Neural cell (in vitro differentiated cells): ENCODE results near the gene GPR21. TPM values are rescaled to one million over a fixed set of nuclear protein-coding genes. Genes with fewer than 3 reads are reported as not detected.

Experiments used
- H2AFZ ChIP-seq: fragments of 200-600, 300-800 bp; sonication (generic), shearing (Covaris generic); 2 replicates; pipeline ENCODE4 v1.6.0; 2014; ENCODE audit warnings: low read depth, mild to moderate bottlenecking, antibody characterized with exemption, low read length, moderate library complexity
- H3F3A ChIP-seq: fragments of 200-600 bp; shearing (Covaris generic); 2 replicates; pipeline ENCODE4 v1.6.1; 2016; ENCODE audit warnings: mild to moderate bottlenecking, moderate library complexity, mixed read lengths, antibody characterized with exemption, low read length; ENCODE audit not compliant: insufficient read depth, poor library complexity, severe bottlenecking
- H3K27ac ChIP-seq: fragments of 200-600, 300-800 bp; sonication (generic), shearing (Covaris generic); 2 replicates; pipeline ENCODE4 v1.5.1; 2014; ENCODE audit warnings: mild to moderate bottlenecking, low read length, moderate library complexity
- H3K27me3 ChIP-seq: fragments of 300-800, 200-600 bp; sonication (generic), shearing (Covaris generic); 2 replicates; pipeline ENCODE4 v1.6.0; 2014; ENCODE audit warnings: mild to moderate bottlenecking, low read depth, low read length, moderate library complexity; ENCODE audit not compliant: insufficient read depth
- H3K36me3 ChIP-seq: fragments of 300-800, 200-600 bp; sonication (generic), shearing (Covaris generic); 2 replicates; pipeline ENCODE4 v1.5.1; 2014; ENCODE audit warnings: mild to moderate bottlenecking, antibody characterized with exemption, low read length, moderate library complexity; ENCODE audit not compliant: insufficient read depth
- H3K4me2 ChIP-seq: fragments of 300-800, 200-600 bp; sonication (generic), shearing (Covaris generic); 2 replicates; pipeline ENCODE4 v1.6.0; 2014; ENCODE audit warnings: mild to moderate bottlenecking, low read length
- H3K4me3 ChIP-seq: fragments of 300-800, 200-600 bp; sonication (generic), shearing (Covaris generic); 2 replicates; pipeline ENCODE4 v1.5.1; 2014; ENCODE audit warnings: mild to moderate bottlenecking, low read length, moderate library complexity
- H3K79me2 ChIP-seq: fragments of 200-600 bp; shearing (Covaris generic); replicated peaks from 2 replicates; pipeline ENCODE4 v1.6.0; 2014; ENCODE audit warnings: mild to moderate bottlenecking, low read length, moderate library complexity; ENCODE audit not compliant: insufficient read depth
- H3K9ac ChIP-seq: fragments of 300-800, 200-600 bp; sonication (generic), shearing (Covaris generic); 2 replicates; pipeline ENCODE4 v1.6.1; 2016; ENCODE audit warnings: mild to moderate bottlenecking, low read length, mixed read lengths
- H3K9me2 ChIP-seq: fragments of 200-600 bp; shearing (Covaris generic); 2 replicates; pipeline ENCODE4 v1.6.1; 2016; ENCODE audit warnings: mild to moderate bottlenecking, low read length, mixed read lengths; ENCODE audit not compliant: insufficient read depth
- H3K9me3 ChIP-seq: fragments of 200-600, 300-800 bp; sonication (generic), shearing (Covaris generic); 2 replicates; pipeline ENCODE4 v1.6.1; 2016; ENCODE audit warnings: mild to moderate bottlenecking, mixed run types, low read length, moderate library complexity, mixed read lengths
- H4K20me1 ChIP-seq: fragments of 200-600 bp; shearing (Covaris generic); 2 replicates; pipeline ENCODE4 v1.6.1; 2016; ENCODE audit warnings: mild to moderate bottlenecking, mixed run types; ENCODE audit not compliant: insufficient read depth
- CTCF ChIP-seq: fragments of 450-650 bp; IDR thresholded peaks from 2 replicates; pipeline ENCODE4 v1.5.1; 2014; ENCODE audit warnings: antibody characterized with exemption, mild to moderate bottlenecking, moderate library complexity; ENCODE audit not compliant: poor library complexity, severe bottlenecking
- EP300 ChIP-seq: fragments of 450-650 bp; conservative IDR thresholded peaks from 2 replicates; pipeline ENCODE4 v1.6.1; 2014; ENCODE audit warnings: antibody characterized with exemption, mild to moderate bottlenecking, moderate library complexity; ENCODE audit not compliant: poor library complexity, severe bottlenecking
- EZH2 ChIP-seq: fragments of 200-600, 300-800 bp; shearing (Covaris generic), sonication (generic); IDR thresholded peaks from 2 replicates; pipeline ENCODE4 v1.6.1; 2014; ENCODE audit warnings: antibody characterized with exemption, low read length, borderline replicate concordance, mild to moderate bottlenecking; ENCODE audit not compliant: insufficient read depth, poor library complexity, severe bottlenecking
- MXI1 ChIP-seq: fragments of 450-650 bp; conservative IDR thresholded peaks from 2 replicates; pipeline ENCODE4 v1.6.1; 2014; ENCODE audit warnings: antibody characterized with exemption, mild to moderate bottlenecking; ENCODE audit not compliant: poor library complexity, severe bottlenecking
- POLR2AphosphoS5 ChIP-seq: IDR thresholded peaks from 2 replicates; pipeline ENCODE4 v1.6.1; 2012
- RAD21 ChIP-seq: fragments of 450-650 bp; conservative IDR thresholded peaks from 2 replicates; pipeline ENCODE4 v1.6.1; 2014; ENCODE audit warnings: antibody characterized with exemption, mild to moderate bottlenecking, moderate library complexity
- SMC3 ChIP-seq: fragments of 450-650 bp; conservative IDR thresholded peaks from 2 replicates; pipeline ENCODE4 v1.6.1; 2014; ENCODE audit warnings: antibody characterized with exemption, mild to moderate bottlenecking, moderate library complexity; ENCODE audit not compliant: poor library complexity
- TAF1 ChIP-seq: IDR thresholded peaks from 2 replicates; pipeline ENCODE4 v1.6.1; 2012; ENCODE audit warnings: low read depth
- polyA plus RNA-seq: library from polyadenylated mRNA; depleted of rRNA; stranded (reverse); fragments of >200 nt; gene quantifications from 2 replicates; pipeline ENCODE4 v1.2.3, GENCODE V29; 2014
- TF ChIP-seq, protein P1 (sequence below): IDR thresholded peaks from 2 replicates; pipeline ENCODE4 v1.6.1; 2012; ENCODE audit warnings: borderline replicate concordance

The GPR21 gene
- polyA plus RNA-seq, 1 donor from 2014 or later, result 2.2 TPM

- no peak overlapping the region for H3K4me2 ChIP-seq
- H3K27ac ChIP-seq, result no peak overlapping the region
- H3F3A ChIP-seq, result peaks cover 2% of the 10 kb centered on the region
- TF ChIP-seq CTCF (no peak), RAD21 (no peak), EP300 (no peak), SMC3 (no peak), TAF1 (no peak), EZH2 (no peak), POLR2AphosphoS5 (no peak), MXI1 (no peak)
- TF ChIP-seq, protein P1, sequence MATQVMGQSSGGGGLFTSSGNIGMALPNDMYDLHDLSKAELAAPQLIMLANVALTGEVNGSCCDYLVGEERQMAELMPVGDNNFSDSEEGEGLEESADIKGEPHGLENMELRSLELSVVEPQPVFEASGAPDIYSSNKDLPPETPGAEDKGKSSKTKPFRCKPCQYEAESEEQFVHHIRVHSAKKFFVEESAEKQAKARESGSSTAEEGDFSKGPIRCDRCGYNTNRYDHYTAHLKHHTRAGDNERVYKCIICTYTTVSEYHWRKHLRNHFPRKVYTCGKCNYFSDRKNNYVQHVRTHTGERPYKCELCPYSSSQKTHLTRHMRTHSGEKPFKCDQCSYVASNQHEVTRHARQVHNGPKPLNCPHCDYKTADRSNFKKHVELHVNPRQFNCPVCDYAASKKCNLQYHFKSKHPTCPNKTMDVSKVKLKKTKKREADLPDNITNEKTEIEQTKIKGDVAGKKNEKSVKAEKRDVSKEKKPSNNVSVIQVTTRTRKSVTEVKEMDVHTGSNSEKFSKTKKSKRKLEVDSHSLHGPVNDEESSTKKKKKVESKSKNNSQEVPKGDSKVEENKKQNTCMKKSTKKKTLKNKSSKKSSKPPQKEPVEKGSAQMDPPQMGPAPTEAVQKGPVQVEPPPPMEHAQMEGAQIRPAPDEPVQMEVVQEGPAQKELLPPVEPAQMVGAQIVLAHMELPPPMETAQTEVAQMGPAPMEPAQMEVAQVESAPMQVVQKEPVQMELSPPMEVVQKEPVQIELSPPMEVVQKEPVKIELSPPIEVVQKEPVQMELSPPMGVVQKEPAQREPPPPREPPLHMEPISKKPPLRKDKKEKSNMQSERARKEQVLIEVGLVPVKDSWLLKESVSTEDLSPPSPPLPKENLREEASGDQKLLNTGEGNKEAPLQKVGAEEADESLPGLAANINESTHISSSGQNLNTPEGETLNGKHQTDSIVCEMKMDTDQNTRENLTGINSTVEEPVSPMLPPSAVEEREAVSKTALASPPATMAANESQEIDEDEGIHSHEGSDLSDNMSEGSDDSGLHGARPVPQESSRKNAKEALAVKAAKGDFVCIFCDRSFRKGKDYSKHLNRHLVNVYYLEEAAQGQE, result no peak
- peaks cover 3% of the 10 kb centered on the region for H3K36me3 ChIP-seq
- peaks cover 2% of the 10 kb centered on the region for H3K79me2 ChIP-seq
- H4K20me1 ChIP-seq, result no peaks in the 10 kb centered on the region
- H3K9me2 ChIP-seq, result no peaks in the 10 kb centered on the region
- no peak overlapping the region for H2AFZ ChIP-seq
- H3K27me3 ChIP-seq, result no peaks in the 10 kb centered on the region
- no peak overlapping the region for H3K9ac ChIP-seq
- no peak overlapping the region for H3K4me3 ChIP-seq
- H3K9me3 ChIP-seq, result no peaks in the 10 kb centered on the region
These were observed 6.0 kb upstream of the GPR21 start for GRCh38 chr9:123027517-123027916.

GRCh38 chr9:123028136-123028535, 5.3 kb upstream of the GPR21 start:
- H3K4me2 ChIP-seq, result no peak overlapping the region
- H3K9me2 ChIP-seq, result no peaks in the 10 kb centered on the region
- H3K27me3 ChIP-seq, result no peaks in the 10 kb centered on the region
- H3K9ac ChIP-seq, result no peak overlapping the region
- peaks cover 6% of the 10 kb centered on the region for H3K79me2 ChIP-seq
- H2AFZ ChIP-seq, result no peak overlapping the region
- no peaks in the 10 kb centered on the region for H3K9me3 ChIP-seq
- H3K4me3 ChIP-seq, result no peak overlapping the region
- peaks cover 3% of the 10 kb centered on the region for H3K36me3 ChIP-seq
- no peak overlapping the region for H3K27ac ChIP-seq
- peaks cover 8% of the 10 kb centered on the region for H3F3A ChIP-seq
- H4K20me1 ChIP-seq, result no peaks in the 10 kb centered on the region
- no peak for TF ChIP-seq POLR2AphosphoS5
- no peak for TF ChIP-seq EZH2
- TF ChIP-seq TAF1, result no peak
- TF ChIP-seq MXI1, result no peak
- no peak for TF ChIP-seq SMC3

- Histone ChIP-seq H3K27me3 (no peaks in the 10 kb centered on the region), H3K9me2 (no peaks in the 10 kb centered on the region), H2AFZ (no peak overlapping the region), H3K36me3 (peaks cover 3% of the 10 kb centered on the region), H3F3A (peaks cover 8% of the 10 kb centered on the region), H3K4me3 (no peak overlapping the region), H3K9me3 (no peaks in the 10 kb centered on the region), H3K79me2 (peaks cover 7% of the 10 kb centered on the region), H3K9ac (no peak overlapping the region), H3K4me2 (no peak overlapping the region), H4K20me1 (no peaks in the 10 kb centered on the region), H3K27ac (no peak overlapping the region)
- TF ChIP-seq CTCF, result no peak
- TF ChIP-seq EP300, result no peak
- TF ChIP-seq SMC3, result no peak
- TF ChIP-seq, protein P1, result no peak
- no peak for TF ChIP-seq TAF1
- TF ChIP-seq EZH2, result no peak
- TF ChIP-seq MXI1, result no peak
- TF ChIP-seq POLR2AphosphoS5, result no peak
These were observed 4.5 kb upstream of the GPR21 start for GRCh38 chr9:123028973-123029372.
